Thymus (tissue), 11 donors: ENCODE measurements around the gene SH3D19. TPM values are rescaled to one million over a fixed set of nuclear protein-coding genes. Genes with fewer than 3 reads are reported as not detected.
"Not testable (repeated sequence)": the region's sequence is repeated elsewhere in the genome, so short reads cannot be mapped to it uniquely, and the experiment has no call there.

Experiments used
- DNase-seq, 9 donors: peaks; one replicate each; pipeline ENCODE4 v3.0.0-alpha.2; 2013; ENCODE audit warnings: low spot score in 9 of 9, low read depth in 6 of 9, missing footprints in 1 of 9
- H3K27ac ChIP-seq, 2 donors: one replicate each; pipeline ENCODE4 v1.5.1; 2013; ENCODE audit warnings: control low read depth in 1 of 2, low read depth in 1 of 2, low read length in 1 of 2, mild to moderate bottlenecking in 1 of 2, moderate library complexity in 1 of 2
- H3K27me3 ChIP-seq, 2 donors: one replicate each; pipeline ENCODE4 v1.5.1; 2013; ENCODE audit warnings: low read length in 1 of 2; ENCODE audit not compliant: control insufficient read depth in 2 of 2, insufficient read depth in 1 of 2
- H3K36me3 ChIP-seq, 2 donors: one replicate each; pipeline ENCODE4 v1.5.1; 2013; ENCODE audit warnings: low read length in 1 of 2, mild to moderate bottlenecking in 1 of 2, moderate library complexity in 1 of 2; ENCODE audit not compliant: control insufficient read depth in 2 of 2, insufficient read depth in 2 of 2
- H3K4me1 ChIP-seq, 2 donors: one replicate each; pipeline ENCODE4 v1.5.1; 2013; ENCODE audit warnings: low read length in 2 of 2; ENCODE audit not compliant: control insufficient read depth in 2 of 2, insufficient read depth in 2 of 2
- H3K4me3 ChIP-seq, 2 donors: one replicate each; pipeline ENCODE4 v1.5.1; 2013; ENCODE audit warnings: low read length in 2 of 2, control low read depth in 1 of 2, mild to moderate bottlenecking in 1 of 2
- H3K9me3 ChIP-seq, 2 donors: one replicate each; pipeline ENCODE4 v1.5.1; 2013; ENCODE audit warnings: low read length in 1 of 2, mild to moderate bottlenecking in 1 of 2; ENCODE audit not compliant: control insufficient read depth in 2 of 2, insufficient read depth in 1 of 2
- WGBS: extraction: QIAGEN DNeasy Blood & Tissue Kit; methylation state at CpG from one replicate; pipeline ENCODE4 v1.1.7; 2013; 5-methylcytosine and 5-hydroxymethylcytosine counted together
- polyA plus RNA-seq: library from polyadenylated mRNA; stranded (reverse); fragments of 200-250 nt; gene quantifications from one replicate; pipeline ENCODE4 v1.2.3, GENCODE V29; 2013
- total RNA-seq: library from RNA; stranded (reverse); fragments of 120-200 nt; gene quantifications from one replicate; pipeline ENCODE4 v1.2.4, GENCODE V29; 2013
- donor health status: healthy.

Gene SH3D19
- total and polyA plus RNA-seq, 2 donors, result 4.6 to 8.4 TPM

DNA sequence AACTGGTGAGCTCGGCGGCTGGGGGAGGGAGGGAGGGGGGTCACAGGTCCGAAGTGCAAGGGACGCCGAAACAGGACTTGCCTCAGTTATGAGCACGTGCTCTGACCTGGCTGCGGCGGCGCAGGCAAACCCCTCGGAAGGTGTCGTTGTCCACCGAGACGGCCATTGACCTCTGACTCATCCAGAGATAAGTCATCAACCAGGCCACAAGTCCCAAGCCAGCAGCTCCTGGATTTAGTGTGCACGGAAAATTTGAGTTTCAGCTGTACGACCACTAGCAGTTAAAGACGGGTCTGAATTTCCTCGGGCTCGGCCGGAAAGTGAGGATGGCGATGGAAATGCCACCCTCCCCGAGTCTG is 674 bp downstream of the SH3D19 start:
- Histone ChIP-seq H3K9me3 (no peaks in the 10 kb centered on the region), H3K27ac (no peak overlapping the region), H3K27me3 (peaks cover 39 to 64% of the 10 kb centered on the region in 2 donors), H3K4me1 (no peaks in the 10 kb centered on the region), H3K36me3 (no peaks in the 10 kb centered on the region), H3K4me3 (peak overlapping the region; percentile 15 to 42)
- DNase-seq, result no peak
- WGBS, result 7% methylated on average over 21 of the region's 21 CpGs

- Histone ChIP-seq H3K27ac (no peak overlapping the region), H3K4me3 (peak overlapping the region in 1 of 2 donors; percentile 15), H3K36me3 (no peaks in the 10 kb centered on the region), H3K4me1 (no peaks in the 10 kb centered on the region), H3K27me3 (peaks cover 39 to 64% of the 10 kb centered on the region in 2 donors), H3K9me3 (no peaks in the 10 kb centered on the region)
- 55% methylated on average over 12 of the region's 12 CpGs for WGBS
- no peak for DNase-seq
These were observed 1.2 kb downstream of the SH3D19 start for GRCh38 chr4:151324124-151324751.

DNA sequence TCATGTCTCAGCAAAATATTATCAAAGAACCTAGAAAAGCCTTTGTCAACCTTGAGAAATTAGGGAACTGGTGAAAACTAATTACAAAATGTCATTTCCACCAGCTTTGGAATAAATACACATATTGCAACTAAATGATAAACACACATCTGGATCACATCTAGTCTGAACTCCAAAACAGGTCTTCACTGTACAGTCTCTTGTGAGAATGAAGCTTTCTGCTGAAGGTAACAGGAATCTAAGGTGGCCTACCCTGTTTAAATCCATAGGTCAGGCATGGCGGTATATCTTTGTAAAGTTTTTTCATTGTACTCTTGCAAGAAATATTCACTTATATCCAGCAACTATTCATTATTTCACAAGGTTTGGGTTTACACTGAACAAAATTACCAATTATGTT is 1.7 kb downstream of the SH3D19 start:
- no peak overlapping the region for H3K27ac ChIP-seq
- WGBS, result 97% methylated on average over 1 of the region's 1 CpG

GRCh38 chr4:151322570-151322969 is 2.8 kb downstream of the SH3D19 start:
- Histone ChIP-seq H3K27me3 (peaks cover 39 to 57% of the 10 kb centered on the region in 2 donors), H3K4me3 (no peak overlapping the region), H3K4me1 (no peaks in the 10 kb centered on the region), H3K9me3 (no peaks in the 10 kb centered on the region), H3K36me3 (no peaks in the 10 kb centered on the region), H3K27ac (no peak overlapping the region)
- no peak for DNase-seq

More for the DNA sequence above, 1.7 kb downstream of the SH3D19 start:
- no peaks in the 10 kb centered on the region for H3K36me3 ChIP-seq
- DNase-seq, result no peak
- peaks cover 39 to 64% of the 10 kb centered on the region in 2 donors for H3K27me3 ChIP-seq
- no peak overlapping the region for H3K4me3 ChIP-seq
- no peaks in the 10 kb centered on the region for H3K9me3 ChIP-seq
- H3K4me1 ChIP-seq, result no peaks in the 10 kb centered on the region

GRCh38 chr4:151322161-151322560 is 3.2 kb downstream of the SH3D19 start:
- not testable (repeated sequence) for H3K9me3 ChIP-seq, H3K36me3 ChIP-seq, DNase-seq, H3K4me3 ChIP-seq, H3K27ac ChIP-seq, H3K4me1 ChIP-seq
- H3K27me3 ChIP-seq, result peaks cover 39 to 54% of the 10 kb centered on the region in 2 donors
- 97% methylated on average over 4 of the region's 4 CpGs for WGBS

DNA sequence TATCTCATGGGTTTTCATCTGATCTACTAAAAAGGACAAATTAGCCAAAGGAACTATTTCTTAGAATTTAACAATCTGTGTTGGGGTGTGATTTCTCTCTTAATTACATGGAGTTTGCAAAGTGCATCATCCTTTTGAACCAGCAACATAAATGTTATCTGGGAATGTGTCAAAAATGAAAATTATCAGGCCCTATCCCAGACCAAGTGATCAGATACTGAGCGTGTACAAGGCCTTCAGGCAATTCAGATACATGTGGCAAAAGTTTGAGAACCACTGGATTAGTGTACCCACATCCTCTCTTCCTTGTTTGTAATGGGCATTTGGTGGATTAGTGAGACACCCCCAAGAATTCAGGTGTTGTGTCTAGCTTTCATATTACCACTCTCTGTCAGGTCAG is 3.8 kb downstream of the SH3D19 start:
- no peaks in the 10 kb centered on the region for H3K9me3 ChIP-seq
- no peaks in the 10 kb centered on the region for H3K36me3 ChIP-seq
- H3K4me3 ChIP-seq, result no peak overlapping the region
- no peaks in the 10 kb centered on the region for H3K4me1 ChIP-seq
- peaks cover 33 to 48% of the 10 kb centered on the region in 2 donors for H3K27me3 ChIP-seq
- H3K27ac ChIP-seq, result no peak overlapping the region
- 93% methylated on average over 1 of the region's 1 CpG for WGBS
- no peak for DNase-seq

- WGBS, result 98% methylated on average over 1 of the region's 1 CpG
- no peak for DNase-seq
- no peak overlapping the region for H3K4me3 ChIP-seq
- peaks cover 12 to 29% of the 10 kb centered on the region in 2 donors for H3K27me3 ChIP-seq
- H3K4me1 ChIP-seq, result no peaks in the 10 kb centered on the region
- H3K9me3 ChIP-seq, result no peaks in the 10 kb centered on the region
- no peaks in the 10 kb centered on the region for H3K36me3 ChIP-seq
- H3K27ac ChIP-seq, result no peak overlapping the region
These were observed 5.9 kb downstream of the SH3D19 start for GRCh38 chr4:151319490-151319889.

DNA sequence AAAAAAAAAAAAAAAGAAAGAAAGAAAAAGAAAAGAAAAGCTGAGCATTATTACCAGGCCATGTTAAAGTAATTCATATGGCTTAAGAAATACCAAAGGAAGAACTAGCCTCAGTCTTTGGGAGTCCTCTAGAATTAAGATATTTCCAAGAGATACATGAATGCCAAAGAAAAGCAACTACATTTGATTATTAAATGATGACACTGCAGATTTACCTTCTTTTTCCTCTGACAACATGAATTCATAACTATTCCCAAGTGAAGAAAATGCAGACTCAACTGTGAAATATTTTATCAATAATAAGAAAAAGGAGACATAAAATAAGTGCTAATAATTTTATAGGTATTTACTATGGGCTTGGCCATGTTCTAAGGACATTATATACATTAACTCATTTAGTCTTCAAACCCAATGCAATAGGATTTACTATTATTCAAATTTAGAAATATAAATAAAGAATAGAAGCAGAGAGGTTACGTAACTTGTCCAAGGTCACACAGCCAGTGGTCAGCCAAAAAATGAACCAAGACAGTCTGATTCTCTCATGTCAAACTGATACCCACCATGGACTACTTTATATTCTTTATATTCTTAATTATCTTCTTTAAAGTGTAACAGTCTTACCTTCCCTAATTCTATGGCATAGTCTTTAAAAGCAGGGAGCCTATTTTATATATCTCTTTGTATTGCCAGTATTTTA is 6.9 kb downstream of the SH3D19 start:
- Histone ChIP-seq H3K36me3 (no peaks in the 10 kb centered on the region), H3K4me1 (no peaks in the 10 kb centered on the region), H3K4me3 (no peak overlapping the region), H3K9me3 (no peaks in the 10 kb centered on the region), H3K27me3 (peaks cover 3 to 19% of the 10 kb centered on the region in 2 donors), H3K27ac (no peak overlapping the region)
- 100% methylated on average over 1 of the region's 1 CpG for WGBS
- DNase-seq, result no peak

DNA sequence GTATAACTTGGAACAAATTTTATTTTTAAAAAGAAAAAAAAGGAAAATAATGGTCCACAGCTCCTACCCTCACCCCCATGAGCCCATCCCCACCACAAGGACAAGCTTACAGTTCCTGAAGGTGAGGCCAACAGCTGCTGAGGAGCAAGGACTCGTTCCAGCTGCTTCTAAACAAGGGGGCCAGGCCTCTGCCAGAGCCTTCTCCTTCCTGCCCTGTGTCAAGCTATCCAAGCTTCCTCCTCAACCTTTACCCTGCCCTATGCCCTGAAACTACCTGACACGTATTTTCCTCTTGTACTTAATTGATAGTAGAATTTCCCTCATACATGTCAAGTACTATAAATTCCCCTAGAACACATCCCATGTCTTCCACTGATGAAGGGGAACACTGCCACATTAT is 8.8 kb downstream of the SH3D19 start:
- WGBS, result 82% methylated on average over 2 of the region's 2 CpGs
- Histone ChIP-seq H3K27ac (no peak overlapping the region), H3K4me1 (no peaks in the 10 kb centered on the region), H3K9me3 (no peaks in the 10 kb centered on the region), H3K4me3 (no peak overlapping the region), H3K27me3 (peaks cover 0 to 5% of the 10 kb centered on the region in 2 donors), H3K36me3 (no peaks in the 10 kb centered on the region)
- no peak for DNase-seq
